Stimulated activated CD8-positive, alpha-beta memory T cell treated with anti-CD3 and anti-CD28 coated beads, Interleukin-4, amount 100 ng/mL, for 1 hour (primary cell): ENCODE measurements around the gene KIF1B.

Experiments used
- DNase-seq, 2 donors: peaks; one replicate each; pipeline ENCODE4 v3.0.0-alpha.2; 2020; ENCODE audit warnings: low read depth in 2 of 2, low spot score in 1 of 2

KIF1B gene

DNA sequence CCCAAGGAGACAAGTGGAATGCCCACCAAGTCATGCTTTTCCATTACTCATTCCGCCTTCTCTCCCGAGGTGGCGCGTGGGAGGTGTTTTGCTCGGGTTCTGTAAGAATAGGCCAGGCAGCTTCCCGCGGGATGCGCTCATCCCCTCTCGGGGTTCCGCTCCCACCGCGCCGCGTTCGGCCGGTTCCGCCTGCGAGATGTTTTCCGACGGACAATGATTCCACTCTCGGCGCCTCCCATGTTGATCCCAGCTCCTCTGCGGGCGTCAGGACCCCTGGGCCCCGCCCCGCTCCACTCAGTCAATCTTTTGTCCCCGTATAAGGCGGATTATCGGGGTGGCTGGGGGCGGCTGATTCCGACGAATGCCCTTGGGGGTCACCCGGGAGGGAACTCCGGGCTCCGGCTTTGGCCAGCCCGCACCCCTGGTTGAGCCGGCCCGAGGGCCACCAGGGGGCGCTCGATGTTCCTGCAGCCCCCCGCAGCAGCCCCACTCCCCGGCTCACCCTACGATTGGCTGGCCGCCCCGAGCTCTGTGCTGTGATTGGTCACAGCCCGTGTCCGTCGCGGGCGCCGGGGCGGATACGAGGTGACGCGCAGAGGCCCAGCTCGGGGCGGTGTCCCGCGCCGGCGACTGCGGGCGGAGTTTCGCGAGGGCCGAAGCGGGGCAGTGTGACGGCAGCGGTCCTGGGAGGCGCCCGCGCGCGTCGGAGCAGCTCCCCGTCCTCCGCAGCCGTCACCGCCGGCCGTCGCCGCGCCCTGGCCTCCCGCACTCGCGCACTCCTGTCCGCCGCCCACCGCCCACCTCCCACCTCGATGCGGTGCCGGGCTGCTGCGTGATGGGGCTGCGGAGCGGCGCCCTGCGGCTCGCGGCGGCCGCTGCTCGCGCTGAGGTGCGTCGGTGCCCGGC is at the start of gene KIF1B:
Gene KIF1B, plus strand, starts transcription at position 666 of the 906 bp plus-strand sequence. CDS start 21,759 bp downstream, outside the sequence.
- DNase-seq = peak; percentile 91 to 97

- no peak for DNase-seq
These were observed 49.4 kb upstream of the KIF1B start for GRCh38 chr1:10160907-10161490.

- DNase-seq = no peak
These were observed 48.7 kb upstream of the KIF1B start for GRCh38 chr1:10161541-10162290.

DNA sequence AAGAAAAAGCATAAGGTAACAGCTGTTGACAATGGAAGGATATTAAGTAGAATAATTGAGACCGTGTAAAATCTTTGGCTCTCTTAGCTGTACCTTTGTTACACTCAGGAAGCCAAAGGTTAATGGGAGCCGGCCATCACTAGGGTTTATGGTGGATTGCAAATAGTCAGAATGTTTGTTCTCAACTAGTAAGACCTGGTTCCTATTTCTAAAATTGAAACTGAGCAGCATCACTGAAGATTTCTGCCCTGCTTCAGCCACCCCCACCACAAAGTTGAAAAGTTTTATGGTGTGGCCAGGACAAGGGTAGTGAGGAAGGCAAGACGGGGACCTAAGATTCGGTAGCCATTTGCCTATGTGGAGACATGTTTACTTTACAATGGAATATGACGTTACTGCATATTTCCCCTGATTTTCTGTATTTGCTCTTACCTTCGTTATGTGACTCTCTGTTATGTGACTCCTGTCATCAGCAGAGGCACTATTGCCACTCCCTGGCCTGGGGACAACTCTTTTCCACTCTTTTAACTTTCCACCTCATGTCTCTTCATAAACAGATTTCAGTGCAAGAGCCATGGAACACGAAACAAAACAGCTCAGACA is 41.4 kb upstream of the KIF1B start:
- DNase-seq = no peak

DNA sequence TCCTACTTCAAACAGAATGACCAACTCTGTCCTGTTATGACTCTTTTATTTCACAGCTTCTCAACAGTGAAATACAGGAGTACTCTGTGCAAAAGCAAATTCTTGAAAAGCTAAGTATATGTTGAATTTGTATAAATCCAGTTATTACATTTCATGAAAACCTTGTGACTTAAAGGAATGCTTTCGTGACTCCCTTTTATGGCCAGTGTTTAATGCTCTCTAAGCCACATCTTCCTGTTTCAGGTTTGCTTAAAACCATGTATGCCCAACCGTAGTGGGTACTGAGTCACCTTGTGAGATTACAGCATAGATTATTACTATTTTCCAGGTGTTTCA is 40.2 kb upstream of the KIF1B start:
- no peak for DNase-seq

GRCh38 chr1:10171105-10171767 is 39.1 kb upstream of the KIF1B start:
- DNase-seq = no peak

DNA sequence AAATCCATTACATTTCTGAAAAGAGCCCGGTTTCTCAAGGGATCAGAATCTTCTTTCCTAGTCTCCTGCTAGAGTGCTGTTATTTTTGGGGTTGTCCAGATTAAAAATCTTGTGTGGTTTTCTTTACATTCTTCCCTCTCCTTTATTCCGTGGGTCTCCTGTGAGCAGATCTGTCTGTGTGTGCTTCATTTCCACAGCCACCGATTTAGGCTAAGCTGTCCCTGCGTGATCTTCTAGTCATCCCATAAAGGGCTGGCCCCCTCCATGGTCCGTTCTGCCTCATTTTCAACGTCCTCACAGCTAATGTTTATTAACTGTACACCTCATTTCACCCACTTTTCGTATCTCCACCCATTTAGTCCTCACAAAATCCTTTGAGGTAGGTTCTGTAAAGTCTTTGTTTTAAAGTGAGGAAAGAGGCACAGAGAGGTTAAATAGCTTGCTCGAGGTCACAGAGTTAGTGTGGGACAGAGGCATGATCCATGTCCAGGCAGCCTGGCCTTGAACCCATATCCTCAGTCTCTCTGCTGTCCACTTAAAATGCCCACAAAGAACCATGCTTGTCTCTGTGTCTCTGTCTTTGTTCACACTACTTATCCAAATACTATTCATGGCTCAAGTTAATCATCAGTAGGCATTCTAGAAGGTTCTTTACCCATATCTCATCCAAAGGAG is 38.2 kb upstream of the KIF1B start:
- no peak for DNase-seq

DNA sequence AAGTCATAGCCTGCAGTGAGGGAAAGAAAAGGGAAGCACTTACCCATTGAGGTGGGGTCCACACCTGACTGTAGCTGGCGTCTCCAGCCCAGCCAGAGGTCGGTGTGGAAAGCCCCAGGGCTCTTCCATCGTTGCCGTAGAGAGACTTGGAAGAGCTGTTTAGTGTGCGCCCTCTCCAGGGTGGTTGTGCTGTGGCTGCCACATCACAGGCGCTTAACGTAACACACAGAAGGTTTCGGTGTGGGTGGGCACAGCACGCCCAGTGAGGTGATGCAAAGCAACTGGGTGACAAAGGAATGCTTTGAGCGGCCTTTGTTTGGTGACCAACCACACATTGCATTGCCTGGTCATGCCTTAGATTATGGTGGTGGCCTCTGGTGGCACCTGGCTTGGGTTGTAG is 36.8 kb upstream of the KIF1B start:
- DNase-seq = no peak

DNA sequence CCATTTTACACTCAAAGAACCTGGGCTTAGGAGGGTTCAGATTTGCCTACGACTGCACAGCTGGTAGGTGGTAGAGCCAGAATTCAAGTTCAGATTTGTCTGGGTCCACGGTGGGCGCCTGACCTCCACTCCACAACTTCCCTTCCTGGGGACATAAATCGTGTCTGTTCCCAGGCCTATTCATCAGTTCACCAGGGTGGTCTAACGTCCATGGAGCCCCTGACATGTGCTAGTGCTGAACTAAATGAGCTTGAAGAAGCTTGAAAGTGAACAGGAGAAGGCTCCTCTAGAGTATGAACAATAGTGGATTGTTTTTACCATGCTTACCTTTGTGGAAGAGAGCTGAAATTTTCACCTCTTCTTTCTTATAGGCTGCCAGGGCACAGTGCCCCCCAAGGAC is 32.5 kb upstream of the KIF1B start:
- DNase-seq = no peak

DNA sequence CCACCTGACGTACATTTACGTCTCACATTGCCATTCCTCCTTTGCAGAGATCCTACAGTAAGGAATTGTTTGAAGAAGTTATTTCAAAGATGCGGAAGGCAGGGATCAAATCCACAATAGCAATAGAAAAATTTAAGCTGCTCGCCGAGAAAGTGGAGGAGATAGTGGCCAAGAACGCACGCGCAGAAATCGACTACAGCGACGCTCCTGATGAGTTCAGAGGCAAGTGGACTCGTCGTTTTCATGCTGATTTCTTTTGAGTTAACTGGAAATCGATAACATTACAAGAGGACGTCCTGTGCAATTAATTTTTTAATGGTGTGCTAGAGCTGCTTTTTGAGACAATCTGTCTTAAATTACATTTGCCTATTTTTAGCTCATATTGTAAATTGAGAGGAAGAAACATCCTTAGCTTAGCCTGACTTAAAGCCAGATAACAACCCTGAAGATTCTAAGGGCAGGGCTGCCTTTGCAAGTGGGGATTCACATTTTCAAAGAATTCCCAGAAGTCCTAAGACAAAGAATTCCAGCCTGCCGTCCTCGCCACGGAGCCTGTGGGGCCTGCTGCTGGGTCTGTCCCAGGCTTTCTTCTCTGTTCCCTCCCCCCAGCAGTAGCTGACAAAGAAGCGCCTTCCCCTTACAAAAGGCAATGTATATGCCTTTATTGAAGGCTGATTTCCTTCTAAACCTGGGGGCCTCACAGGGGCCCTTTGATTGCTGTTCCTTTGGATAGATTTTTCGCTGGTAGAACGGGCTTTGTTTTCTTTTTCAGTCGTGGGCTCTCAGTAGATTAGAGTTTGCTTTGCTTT is 31.6 kb upstream of the KIF1B start:
- no peak for DNase-seq

GRCh38 chr1:10179406-10180091 is 30.8 kb upstream of the KIF1B start:
- DNase-seq = no peak

DNA sequence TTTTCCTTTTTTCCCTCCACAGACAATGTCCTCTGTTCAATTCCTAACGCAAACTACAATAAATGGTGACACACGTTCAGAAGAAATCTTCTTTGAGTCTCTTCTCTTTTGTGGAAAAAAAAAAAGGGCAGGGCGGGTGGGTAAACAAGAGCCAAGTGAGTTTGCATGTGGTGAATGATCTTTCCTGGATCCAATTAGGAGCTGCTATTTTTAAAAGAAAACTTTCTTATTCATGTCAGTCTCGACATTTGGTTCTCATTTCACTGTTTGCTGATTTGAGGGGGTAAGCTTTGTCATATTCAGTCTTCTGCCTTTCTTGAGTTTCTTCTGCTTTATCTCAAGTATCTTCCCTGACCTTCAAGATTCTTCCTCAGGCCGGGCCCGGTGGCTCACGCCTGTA is 29.2 kb upstream of the KIF1B start:
- DNase-seq = no peak

- DNase-seq = no peak
These were observed 24.6 kb upstream of the KIF1B start for GRCh38 chr1:10185759-10186158.

GRCh38 chr1:10186331-10187025 is 23.9 kb upstream of the KIF1B start:
- no peak for DNase-seq

DNA sequence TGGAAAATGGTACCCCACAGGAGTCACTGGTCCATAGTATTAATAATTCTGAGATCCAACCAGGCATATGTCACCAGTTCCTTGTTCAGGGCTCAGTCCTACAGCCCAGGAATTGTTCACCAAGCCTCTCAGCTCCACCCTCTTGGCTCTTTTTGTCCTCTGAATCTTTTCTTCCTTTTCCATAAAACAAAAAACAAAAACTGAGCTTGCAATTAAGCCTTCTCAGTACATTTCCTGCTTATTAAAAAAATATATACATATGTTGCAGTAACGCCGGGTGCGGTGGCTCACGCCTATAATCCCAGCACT is 23.4 kb upstream of the KIF1B start:
- DNase-seq = no peak

GRCh38 chr1:10188133-10188650 is 22.2 kb upstream of the KIF1B start:
- DNase-seq = no peak

DNA sequence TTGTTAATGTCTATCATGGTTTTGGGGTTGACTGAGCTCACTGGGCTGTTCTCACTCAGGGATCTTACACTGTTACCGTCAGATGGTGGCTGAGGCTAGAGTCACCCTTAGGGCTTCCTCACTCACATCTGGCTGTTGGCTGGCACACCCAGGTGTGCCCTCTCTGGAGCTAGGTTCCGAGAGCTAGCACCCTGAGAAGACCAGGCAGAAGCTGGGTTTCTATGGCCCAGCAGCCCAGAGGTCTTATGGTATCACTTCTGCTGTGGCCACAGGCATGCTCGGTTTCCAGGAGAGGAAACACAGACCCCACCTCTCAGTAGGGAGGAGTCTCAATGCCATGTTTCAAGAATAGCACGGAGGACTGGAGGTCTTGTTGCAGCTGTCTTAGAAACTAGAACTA is 20.7 kb upstream of the KIF1B start:
- DNase-seq = no peak

GRCh38 chr1:10192263-10192662 is 18.1 kb upstream of the KIF1B start:
- DNase-seq = no peak

- no peak for DNase-seq
These were observed 17.1 kb upstream of the KIF1B start for GRCh38 chr1:10193288-10193687.
